Lower lobe of right lung (tissue), 2 donors: Measurements from ENCODE around the gene VRK2. TPM values are rescaled to one million over a fixed set of nuclear protein-coding genes. Genes with fewer than 3 reads are reported as not detected.

Source experiments
- ATAC-seq, 2 donors: fragments of 200-7000 bp; cut with Tn5 transposase; one replicate each; pipeline ENCODE4 v1.9.1; 2020 to 2022; ENCODE audit warnings: mild to moderate bottlenecking in 2 of 2, moderate library complexity in 2 of 2
- DNase-seq: peaks from one replicate; pipeline ENCODE4 v3.0.0-alpha.2; 2020
- H3K27ac ChIP-seq: fragments of 200-600 bp; one replicate; pipeline ENCODE4 v1.8.0; 2022
- H3K27me3 ChIP-seq: fragments of 200-600 bp; one replicate; pipeline ENCODE4 v1.8.0; 2022; ENCODE audit warnings: low read depth
- H3K36me3 ChIP-seq: fragments of 200-600 bp; one replicate; pipeline ENCODE4 v1.8.0; 2022; ENCODE audit warnings: mild to moderate bottlenecking
- H3K4me1 ChIP-seq: fragments of 200-600 bp; one replicate; pipeline ENCODE4 v1.8.0; 2022
- H3K4me3 ChIP-seq: fragments of 200-600 bp; one replicate; pipeline ENCODE4 v1.8.0; 2022; ENCODE audit warnings: mild to moderate bottlenecking
- H3K9me3 ChIP-seq: fragments of 200-600 bp; one replicate; pipeline ENCODE4 v1.8.0; 2022
- CTCF ChIP-seq: fragments of 200-600 bp; IDR thresholded peaks from one replicate; pipeline ENCODE4 v1.8.0; 2022; ENCODE audit warnings: antibody characterized with exemption, mild to moderate bottlenecking
- intact Hi-C: fragments of 100-400 bp; cut with DNase I; formaldehyde crosslinking; loops from one replicate; pipeline ENCODE4 v1.11.0; 2022
- total RNA-seq: library from RNA; stranded (reverse); fragmentation: NEBNext Ultra II Directional; extraction: Animal tissue kit (Norgen Biotek cat#: 25700); gene quantifications from one replicate; pipeline ENCODE4 v1.2.1, GENCODE V29; 2021
- donor health status: DM: no; HTN: yes; CAD: no; lungs with severe emphysema.

The VRK2 gene
- total RNA-seq, 1 donor from 2014 or later, result 25.7 TPM

GRCh38 chr2:58052978-58053377 is 6.4 kb downstream of the VRK2 start:
- Histone ChIP-seq H3K36me3 (peaks cover 18% of the 10 kb centered on the region), H3K4me1 (peaks cover 12% of the 10 kb centered on the region), H3K27me3 (no peaks in the 10 kb centered on the region), H3K4me3 (no peak overlapping the region), H3K27ac (no peak overlapping the region), H3K9me3 (no peaks in the 10 kb centered on the region)
- DNase-seq (no peak), ATAC-seq (no peak)
- TF ChIP-seq CTCF, result no peak
- intact Hi-C loops, result no loop called here

GRCh38 chr2:58054264-58054663 is 7.7 kb downstream of the VRK2 start:
- Histone ChIP-seq H3K36me3 (peaks cover 31% of the 10 kb centered on the region), H3K9me3 (no peaks in the 10 kb centered on the region), H3K4me1 (peaks cover 5% of the 10 kb centered on the region), H3K27ac (no peak overlapping the region), H3K27me3 (no peaks in the 10 kb centered on the region), H3K4me3 (no peak overlapping the region)
- intact Hi-C loops, result no loop called here
- DNase-seq (no peak), ATAC-seq (peak in 1 of 2 donors; percentile 19)
- TF ChIP-seq CTCF, result no peak

GRCh38 chr2:58055033-58055786 is 8.6 kb downstream of the VRK2 start:
- intact Hi-C loops, result no loop called here
- no peak for ATAC-seq

GRCh38 chr2:58056192-58056916 is 9.7 kb downstream of the VRK2 start:
- Histone ChIP-seq H3K27me3 (no peaks in the 10 kb centered on the region), H3K4me3 (no peak overlapping the region), H3K36me3 (peaks cover 24% of the 10 kb centered on the region), H3K4me1 (peaks cover 5% of the 10 kb centered on the region), H3K27ac (no peak overlapping the region), H3K9me3 (no peaks in the 10 kb centered on the region)
- intact Hi-C loops, result no loop called here
- no peak for TF ChIP-seq CTCF
- DNase-seq (no peak), ATAC-seq (no peak)

More at GRCh38 chr2:58055033-58055786, 8.6 kb downstream of the VRK2 start:
- Histone ChIP-seq H3K27me3 (no peaks in the 10 kb centered on the region), H3K36me3 (peaks cover 28% of the 10 kb centered on the region), H3K9me3 (no peaks in the 10 kb centered on the region), H3K4me3 (no peak overlapping the region), H3K4me1 (peaks cover 5% of the 10 kb centered on the region), H3K27ac (no peak overlapping the region)
- no peak for TF ChIP-seq CTCF
- no peak for DNase-seq

- no peak for TF ChIP-seq CTCF
- Histone ChIP-seq H3K27ac (no peak overlapping the region), H3K4me1 (peaks cover 5% of the 10 kb centered on the region), H3K9me3 (no peaks in the 10 kb centered on the region), H3K36me3 (peaks cover 24% of the 10 kb centered on the region), H3K27me3 (no peaks in the 10 kb centered on the region), H3K4me3 (no peak overlapping the region)
- ATAC-seq, result no peak
- intact Hi-C loops, result no loop called here
- no peak for DNase-seq
Observed at GRCh38 chr2:58057707-58058530, 11.3 kb downstream of the VRK2 start.
